Lung (tissue), 12 donors: ENCODE measurements around the gene TRAK2. TPM values are rescaled to one million over a fixed set of nuclear protein-coding genes. Genes with fewer than 3 reads are reported as not detected.
"Not testable (repeated sequence)": the region's sequence is repeated elsewhere in the genome, so short reads cannot be mapped to it uniquely, and the experiment has no call there.

Experiments
- ATAC-seq: fragments of 200-7000 bp; cut with Tn5 transposase; one replicate; pipeline ENCODE4 v1.9.1; 2020; ENCODE audit warnings: moderate number of reproducible peaks; ENCODE audit not compliant: insufficient read depth, low FRiP score
- DNase-seq, 3 donors: peaks; one replicate each; pipeline ENCODE4 v3.0.0-alpha.2; 2013 to 2017
- H3K27ac ChIP-seq, 2 donors: one replicate each; pipeline ENCODE4 v1.5.1; 2013; ENCODE audit warnings: mild to moderate bottlenecking in 2 of 2, moderate library complexity in 2 of 2, control low read depth in 1 of 2, inconsistent platforms in 1 of 2, low read depth in 1 of 2, low read length in 1 of 2
- H3K27me3 ChIP-seq, 3 donors: one replicate each; pipeline ENCODE4 v1.5.1; 2013; ENCODE audit warnings: low read length in 2 of 3; ENCODE audit not compliant: control insufficient read depth in 3 of 3, insufficient read depth in 3 of 3
- H3K36me3 ChIP-seq, 4 donors: one replicate each; pipeline ENCODE4 v1.5.1; 2013; ENCODE audit warnings: low read length in 4 of 4, mild to moderate bottlenecking in 1 of 4, moderate library complexity in 1 of 4; ENCODE audit not compliant: control insufficient read depth in 4 of 4, insufficient read depth in 4 of 4
- H3K4me1 ChIP-seq, 5 donors: one replicate each; pipeline ENCODE4 v1.5.1; 2013; ENCODE audit warnings: low read length in 5 of 5, mild to moderate bottlenecking in 2 of 5, moderate library complexity in 1 of 5; ENCODE audit not compliant: control insufficient read depth in 5 of 5, insufficient read depth in 5 of 5
- H3K4me3 ChIP-seq: one replicate; pipeline ENCODE4 v1.5.1; 2013; ENCODE audit warnings: mild to moderate bottlenecking, control low read depth, moderate library complexity
- H3K9ac ChIP-seq, 2 donors: one replicate each; pipeline ENCODE4 v1.5.1; 2013; ENCODE audit warnings: low read length in 2 of 2, control low read depth in 1 of 2; ENCODE audit not compliant: insufficient read depth in 1 of 2
- H3K9me3 ChIP-seq, 4 donors: one replicate each; pipeline ENCODE4 v1.5.1; 2013; ENCODE audit warnings: low read length in 3 of 4, mild to moderate bottlenecking in 1 of 4, moderate library complexity in 1 of 4; ENCODE audit not compliant: control insufficient read depth in 4 of 4, insufficient read depth in 3 of 4
- WGBS, 2 donors: extraction: QIAGEN DNeasy Blood & Tissue Kit; methylation state at CpG; one replicate each; pipeline ENCODE4 v1.1.7; 2013; 5-methylcytosine and 5-hydroxymethylcytosine counted together
- polyA plus RNA-seq, 2 donors: library from polyadenylated mRNA; stranded (reverse); fragments of 200-250 nt; gene quantifications; one replicate each; pipeline ENCODE4 v1.2.1, GENCODE V29; 2013
- total RNA-seq, 2 donors: library from RNA; depleted of rRNA in 1 of 2; stranded (reverse); fragments of >200 nt in 1 of 2; gene quantifications; one replicate each; pipeline ENCODE4 v1.2.1, GENCODE V29; 2014 to 2021
- TF ChIP-seq, protein P1 (sequence below): IDR thresholded peaks from 2 replicates; pipeline ENCODE4 v1.5.1; 2012; ENCODE audit warnings: mild to moderate bottlenecking; ENCODE audit errors: control extremely low read depth, extremely low read depth
- donor health status: control.
- donor health status: control.
- donor health status: Bipolar disorder and iron deficiency.
- donor health status: healthy.
- donor health status: DM: yes; HTN: yes; CAD: no.

The TRAK2 gene
- total and polyA plus RNA-seq, 4 donors: 13.1 to 62.7 (median 29.2) TPM

- Histone ChIP-seq H3K27ac (no peak overlapping the region), H3K4me1 (no peaks in the 10 kb centered on the region), H3K27me3 (no peaks in the 10 kb centered on the region), H3K9ac (no peak overlapping the region), H3K4me3 (no peak overlapping the region), H3K9me3 (no peaks in the 10 kb centered on the region), H3K36me3 (no peaks in the 10 kb centered on the region)
- DNase-seq (no peak), ATAC-seq (no peak)
- TF ChIP-seq, protein P1, sequence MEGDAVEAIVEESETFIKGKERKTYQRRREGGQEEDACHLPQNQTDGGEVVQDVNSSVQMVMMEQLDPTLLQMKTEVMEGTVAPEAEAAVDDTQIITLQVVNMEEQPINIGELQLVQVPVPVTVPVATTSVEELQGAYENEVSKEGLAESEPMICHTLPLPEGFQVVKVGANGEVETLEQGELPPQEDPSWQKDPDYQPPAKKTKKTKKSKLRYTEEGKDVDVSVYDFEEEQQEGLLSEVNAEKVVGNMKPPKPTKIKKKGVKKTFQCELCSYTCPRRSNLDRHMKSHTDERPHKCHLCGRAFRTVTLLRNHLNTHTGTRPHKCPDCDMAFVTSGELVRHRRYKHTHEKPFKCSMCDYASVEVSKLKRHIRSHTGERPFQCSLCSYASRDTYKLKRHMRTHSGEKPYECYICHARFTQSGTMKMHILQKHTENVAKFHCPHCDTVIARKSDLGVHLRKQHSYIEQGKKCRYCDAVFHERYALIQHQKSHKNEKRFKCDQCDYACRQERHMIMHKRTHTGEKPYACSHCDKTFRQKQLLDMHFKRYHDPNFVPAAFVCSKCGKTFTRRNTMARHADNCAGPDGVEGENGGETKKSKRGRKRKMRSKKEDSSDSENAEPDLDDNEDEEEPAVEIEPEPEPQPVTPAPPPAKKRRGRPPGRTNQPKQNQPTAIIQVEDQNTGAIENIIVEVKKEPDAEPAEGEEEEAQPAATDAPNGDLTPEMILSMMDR: no peak
- 89 to 96% methylated on average over 4 of the region's 4 CpGs for WGBS, 2 donors
Observed at GRCh38 chr2:201490291-201490690, 39.0 kb upstream of the TRAK2 start.

GRCh38 chr2:201484805-201485204, 33.5 kb upstream of the TRAK2 start:
- no peak for DNase-seq
- Histone ChIP-seq H3K27me3 (no peaks in the 10 kb centered on the region), H3K9me3 (peaks cover 0 to 4% (median 0%) of the 10 kb centered on the region in 4 donors), H3K27ac (no peak overlapping the region), H3K4me1 (no peaks in the 10 kb centered on the region), H3K36me3 (peaks cover 2 to 16% (median 8%) of the 10 kb centered on the region in 4 donors), H3K4me3 (no peak overlapping the region), H3K9ac (no peak overlapping the region)
- TF ChIP-seq, protein P1: no peak
- no peak for ATAC-seq
- 53 to 64% methylated on average over 4 of the region's 4 CpGs for WGBS, 2 donors

GRCh38 chr2:201483758-201484157, 32.5 kb upstream of the TRAK2 start:
- peaks cover 2 to 16% (median 10%) of the 10 kb centered on the region in 4 donors for H3K36me3 ChIP-seq
- not testable (repeated sequence) for H3K4me3 ChIP-seq, H3K4me1 ChIP-seq, H3K9ac ChIP-seq, ATAC-seq, H3K9me3 ChIP-seq, H3K27me3 ChIP-seq, DNase-seq, H3K27ac ChIP-seq
- WGBS, 2 donors: 92 to 93% methylated on average over 4 of the region's 4 CpGs

GRCh38 chr2:201483342-201483741, 32.1 kb upstream of the TRAK2 start:
- Histone ChIP-seq H3K9ac (no peak overlapping the region), H3K36me3 (peaks cover 2 to 16% (median 11%) of the 10 kb centered on the region in 4 donors), H3K4me1 (no peaks in the 10 kb centered on the region), H3K9me3 (peaks cover 0 to 4% (median 0%) of the 10 kb centered on the region in 4 donors), H3K4me3 (no peak overlapping the region), H3K27ac (no peak overlapping the region), H3K27me3 (no peaks in the 10 kb centered on the region)
- WGBS, 2 donors: 0 to 29% methylated on average over 1 of the region's 1 CpG
- peak in 2 of 3 donors; percentile 3 to 16 for DNase-seq
- TF ChIP-seq, protein P1: no peak
- ATAC-seq: no peak
